CD14-positive monocyte (primary cell): ENCODE results near the gene SLIT3. TPM values are rescaled to one million over a fixed set of nuclear protein-coding genes. Genes with fewer than 3 reads are reported as not detected.

Source experiments
- DNase-seq, 3 donors: peaks; one replicate each; pipeline ENCODE4 v3.0.0-alpha.2; 2011 to 2022
- H2AFZ ChIP-seq: 2 replicates; pipeline ENCODE4 v1.6.0; 2012; ENCODE audit warnings: mild to moderate bottlenecking, low read depth, low read length, inconsistent platforms; ENCODE audit not compliant: insufficient read depth, poor library complexity, severe bottlenecking
- H3K27ac ChIP-seq, 2 donors: 1 replicate in 1 of 2; 2 replicates in 1 of 2; pipeline ENCODE4 v1.5.1; 2012 to 2013; ENCODE audit warnings: low read length in 2 of 2, control low read depth in 1 of 2, inconsistent platforms in 1 of 2, low read depth in 1 of 2, mild to moderate bottlenecking in 1 of 2
- H3K27me3 ChIP-seq, 2 donors: one replicate each; pipeline versions ENCODE4 v1.6.0 to v1.6.1; 2011 to 2013; ENCODE audit warnings: low read length in 2 of 2; ENCODE audit not compliant: control insufficient read depth in 2 of 2, insufficient read depth in 2 of 2
- H3K36me3 ChIP-seq, 2 donors: replicated peaks in 1 of 2; 1 replicate in 1 of 2; 2 replicates in 1 of 2; pipeline versions ENCODE4 v1.5.1 to v1.6.1; 2012 to 2013; ENCODE audit warnings: low read length in 2 of 2, control low read depth in 1 of 2, inconsistent platforms in 1 of 2, mild to moderate bottlenecking in 1 of 2; ENCODE audit not compliant: insufficient read depth in 2 of 2, control insufficient read depth in 1 of 2
- H3K4me1 ChIP-seq, 2 donors: 1 replicate in 1 of 2; 2 replicates in 1 of 2; pipeline versions ENCODE4 v1.5.1 to v1.6.1; 2012 to 2013; ENCODE audit warnings: low read length in 2 of 2, control low read depth in 1 of 2, inconsistent platforms in 1 of 2, mild to moderate bottlenecking in 1 of 2, moderate library complexity in 1 of 2; ENCODE audit not compliant: insufficient read depth in 2 of 2, control insufficient read depth in 1 of 2
- H3K4me2 ChIP-seq: replicated peaks from 2 replicates; pipeline ENCODE3; 2012; ENCODE audit warnings: low read length, moderate library complexity, mild to moderate bottlenecking; ENCODE audit not compliant: poor library complexity, severe bottlenecking; ENCODE audit errors: extremely low read depth
- H3K4me3 ChIP-seq, 3 experiments: fragments of 200-600 bp in 1 of 3; sonication (generic) in 1 of 3; replicated peaks in 1 of 3; 1 replicate in 2 of 3; 2 replicates in 1 of 3; pipeline ENCODE4 v1.5.1; 2011 to 2013; ENCODE audit warnings: low read length in 3 of 3, mild to moderate bottlenecking in 3 of 3, control low read depth in 2 of 3, low read depth in 2 of 3, inconsistent platforms in 1 of 3, moderate library complexity in 1 of 3
- H3K79me2 ChIP-seq: 2 replicates; pipeline ENCODE4 v1.6.0; 2012; ENCODE audit warnings: mild to moderate bottlenecking, control low read depth, inconsistent platforms, low read length, moderate library complexity; ENCODE audit not compliant: insufficient read depth
- H3K9ac ChIP-seq: 2 replicates; pipeline ENCODE4 v1.6.0; 2017; ENCODE audit warnings: low read length, mild to moderate bottlenecking; ENCODE audit not compliant: insufficient read depth, poor library complexity, severe bottlenecking
- H3K9me3 ChIP-seq, 2 donors: replicated peaks in 1 of 2; 1 replicate in 1 of 2; 2 replicates in 1 of 2; pipeline versions ENCODE4 v1.5.1 to v1.6.1; 2012 to 2013; ENCODE audit warnings: low read length in 2 of 2, control low read depth in 1 of 2; ENCODE audit not compliant: control insufficient read depth in 1 of 2, insufficient read depth in 1 of 2
- H4K20me1 ChIP-seq: 2 replicates; pipeline ENCODE4 v1.6.0; 2012; ENCODE audit warnings: mild to moderate bottlenecking, low read length, control low read depth, moderate library complexity; ENCODE audit not compliant: insufficient read depth
- H3K27ac Mint-ChIP-seq, 7 donors: one replicate each; pipeline ENCODE4 v1.8.0; 2020; ENCODE audit warnings: mild to moderate bottlenecking in 7 of 7, mixed read lengths in 7 of 7, moderate library complexity in 6 of 7, inconsistent platforms in 2 of 7
- H3K27me3 Mint-ChIP-seq, 3 donors: one replicate each; pipeline ENCODE4 v1.8.0; 2021 to 2022; ENCODE audit warnings: low read depth in 3 of 3, mild to moderate bottlenecking in 3 of 3, mixed read lengths in 3 of 3, moderate library complexity in 3 of 3, inconsistent platforms in 1 of 3
- H3K36me3 Mint-ChIP-seq, 2 donors: one replicate each; pipeline ENCODE4 v1.8.0; 2020; ENCODE audit warnings: mixed read lengths in 2 of 2, inconsistent platforms in 1 of 2, mild to moderate bottlenecking in 1 of 2
- H3K4me1 Mint-ChIP-seq: one replicate; pipeline ENCODE4 v1.8.0; 2020; ENCODE audit warnings: mild to moderate bottlenecking, mixed read lengths
- H3K4me3 Mint-ChIP-seq, 2 donors: one replicate each; pipeline ENCODE4 v1.8.0; 2020; ENCODE audit warnings: mild to moderate bottlenecking in 2 of 2, mixed read lengths in 2 of 2, moderate library complexity in 1 of 2
- H3K9me3 Mint-ChIP-seq, 7 donors: one replicate each; pipeline ENCODE4 v1.8.0; 2020 to 2022; ENCODE audit warnings: mixed read lengths in 7 of 7, mild to moderate bottlenecking in 6 of 7, moderate library complexity in 6 of 7, inconsistent platforms in 2 of 7
- WGBS: methylation state at CpG from one replicate; pipeline ENCODE4 v1.1.5; 2013; ENCODE audit warnings: missing lambda C conversion rate; ENCODE audit not compliant: insufficient coverage; 5-methylcytosine and 5-hydroxymethylcytosine counted together
- intact Hi-C, 2 donors: fragments of 100-400 bp; cut with micrococcal nuclease; formaldehyde crosslinking; loops; one replicate each; pipeline versions ENCODE4 v1.15.0 to v1.15.1; 2023
- polyA plus RNA-seq, 3 donors: library from polyadenylated mRNA; depleted of rRNA in 1 of 3; unstranded in 2 of 3; stranded (reverse) in 1 of 3; fragments of 300-500 nt in 2 of 3; fragments of >200 nt in 1 of 3; fragmentation: Illumina TruSeq in 2 of 3; gene quantifications; 1 replicate in 2 of 3; 2 replicates in 1 of 3; pipeline ENCODE4 v1.2.3, GENCODE V29; 2012 to 2021
- TF ChIP-seq, protein P1 (sequence below): fragments of 200-600 bp; IDR thresholded peaks from one replicate; pipeline ENCODE4 v1.8.0; 2022; ENCODE audit warnings: antibody characterized with exemption, mild to moderate bottlenecking

SLIT3 gene
- polyA plus RNA-seq, 3 donors = not detected

DNA sequence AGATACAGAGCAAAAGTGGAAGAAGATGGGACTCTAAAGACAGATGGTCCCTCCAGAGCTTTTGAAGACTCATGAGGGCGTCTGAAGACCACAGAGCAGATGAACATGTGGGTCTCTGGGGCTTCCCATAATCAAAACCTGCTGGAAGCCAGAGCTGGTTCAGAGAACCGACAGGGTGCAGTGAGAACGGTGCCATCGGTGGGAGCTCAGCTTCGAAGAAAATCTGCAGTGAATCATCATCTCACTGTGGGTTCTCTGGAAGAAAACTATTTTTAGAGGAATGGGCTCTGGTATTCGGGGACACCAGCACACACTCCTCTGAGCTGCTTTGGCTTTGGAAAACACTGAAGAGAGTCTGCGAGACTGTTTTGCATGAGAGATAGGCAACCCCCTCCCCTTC lies 499.4 kb downstream of the SLIT3 start:
- Histone ChIP-seq H3K4me3 (no peak overlapping the region), H4K20me1 (no peaks in the 10 kb centered on the region), H3K79me2 (no peaks in the 10 kb centered on the region), H3K27me3 (no peaks in the 10 kb centered on the region), H3K4me1 (no peaks in the 10 kb centered on the region), H2AFZ (no peak overlapping the region), H3K9ac (no peak overlapping the region), H3K4me2 (no peak overlapping the region), H3K9me3 (no peaks in the 10 kb centered on the region), H3K27ac (no peak overlapping the region), H3K36me3 (no peaks in the 10 kb centered on the region)
- Mint-ChIP-seq H3K4me3 (no peak overlapping the region), H3K36me3 (no peaks in the 10 kb centered on the region), H3K4me1 (no peaks in the 10 kb centered on the region), H3K27me3 (peaks cover 0 to 3% (median 2%) of the 10 kb centered on the region in 3 donors), H3K9me3 (peaks cover 0 to 3% (median 0%) of the 10 kb centered on the region in 7 donors), H3K27ac (no peak overlapping the region)
- 96% methylated on average over 4 of the region's 7 CpGs for WGBS
- TF ChIP-seq, protein P1, sequence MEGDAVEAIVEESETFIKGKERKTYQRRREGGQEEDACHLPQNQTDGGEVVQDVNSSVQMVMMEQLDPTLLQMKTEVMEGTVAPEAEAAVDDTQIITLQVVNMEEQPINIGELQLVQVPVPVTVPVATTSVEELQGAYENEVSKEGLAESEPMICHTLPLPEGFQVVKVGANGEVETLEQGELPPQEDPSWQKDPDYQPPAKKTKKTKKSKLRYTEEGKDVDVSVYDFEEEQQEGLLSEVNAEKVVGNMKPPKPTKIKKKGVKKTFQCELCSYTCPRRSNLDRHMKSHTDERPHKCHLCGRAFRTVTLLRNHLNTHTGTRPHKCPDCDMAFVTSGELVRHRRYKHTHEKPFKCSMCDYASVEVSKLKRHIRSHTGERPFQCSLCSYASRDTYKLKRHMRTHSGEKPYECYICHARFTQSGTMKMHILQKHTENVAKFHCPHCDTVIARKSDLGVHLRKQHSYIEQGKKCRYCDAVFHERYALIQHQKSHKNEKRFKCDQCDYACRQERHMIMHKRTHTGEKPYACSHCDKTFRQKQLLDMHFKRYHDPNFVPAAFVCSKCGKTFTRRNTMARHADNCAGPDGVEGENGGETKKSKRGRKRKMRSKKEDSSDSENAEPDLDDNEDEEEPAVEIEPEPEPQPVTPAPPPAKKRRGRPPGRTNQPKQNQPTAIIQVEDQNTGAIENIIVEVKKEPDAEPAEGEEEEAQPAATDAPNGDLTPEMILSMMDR = no peak
- intact Hi-C loops = no loop called here
- no peak for DNase-seq

DNA sequence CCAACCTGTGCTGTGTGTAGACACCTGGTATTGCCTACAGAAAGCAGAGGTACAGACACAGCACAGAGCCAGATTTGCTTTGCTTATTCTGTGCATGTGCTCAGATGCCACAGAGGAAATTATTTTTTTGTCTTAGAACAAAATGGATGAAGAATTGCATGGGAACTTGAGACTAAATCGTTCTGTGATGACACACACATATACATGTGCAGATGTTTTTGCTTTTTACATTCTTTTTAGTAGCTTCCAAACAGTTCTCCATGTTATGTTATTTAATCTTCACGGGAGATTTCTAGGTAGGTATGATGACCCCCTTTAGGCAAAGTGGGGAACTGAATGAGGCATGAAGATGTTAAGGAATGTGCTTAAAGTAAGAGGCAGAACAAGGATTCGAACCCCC lies 500.2 kb downstream of the SLIT3 start:
- H3K9ac ChIP-seq = no peak overlapping the region
- WGBS = no CpG with 5 or more reads among the region's 3 CpGs
- intact Hi-C loops = no loop called here
- H3K36me3 ChIP-seq = no peaks in the 10 kb centered on the region
- TF ChIP-seq, protein P1 = no peak
- H3K4me2 ChIP-seq = no peak overlapping the region
- H3K27me3 ChIP-seq = no peaks in the 10 kb centered on the region
- H2AFZ ChIP-seq = no peak overlapping the region
- Mint-ChIP-seq H3K4me3 (no peak overlapping the region), H3K36me3 (no peaks in the 10 kb centered on the region), H3K27me3 (peaks cover 0 to 3% (median 2%) of the 10 kb centered on the region in 3 donors), H3K27ac (no peak overlapping the region), H3K4me1 (no peaks in the 10 kb centered on the region), H3K9me3 (peaks cover 0 to 3% (median 0%) of the 10 kb centered on the region in 7 donors)
- no peak overlapping the region for H3K4me3 ChIP-seq
- no peak for DNase-seq
- no peak overlapping the region for H3K27ac ChIP-seq
- no peaks in the 10 kb centered on the region for H3K79me2 ChIP-seq
- no peaks in the 10 kb centered on the region for H3K9me3 ChIP-seq
- H4K20me1 ChIP-seq = no peaks in the 10 kb centered on the region
- no peaks in the 10 kb centered on the region for H3K4me1 ChIP-seq
